ENCODE measurements around the gene GTPBP10. TPM values are rescaled to one million over a fixed set of nuclear protein-coding genes. Genes with fewer than 3 reads are reported as not detected.

The GTPBP10 gene
- total RNA-seq, 1 donor from 2014 or later = 20.8 TPM

DNA sequence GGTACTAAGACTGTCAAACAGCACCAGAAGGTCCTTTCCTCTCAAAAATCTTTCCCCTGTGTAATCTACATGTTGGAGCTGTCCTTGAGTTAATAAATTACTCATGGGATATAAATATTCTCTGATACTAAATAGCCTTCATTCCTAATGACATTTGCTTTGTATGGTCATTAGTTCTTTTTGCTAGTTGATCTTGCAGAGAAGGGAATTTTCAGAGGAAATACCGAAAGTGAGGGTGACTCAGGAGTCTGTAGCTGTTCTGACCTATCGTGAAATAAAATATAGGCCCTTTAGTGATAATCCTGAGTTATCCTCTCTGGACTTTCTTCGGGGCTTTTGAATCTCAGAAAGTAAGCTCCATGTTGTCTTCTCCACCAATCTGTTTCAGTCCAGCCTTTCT lies 37.3 kb downstream of the GTPBP10 start:
- peaks cover 46% of the 10 kb centered on the region for H3K36me3 Mint-ChIP-seq
- H3K27ac Mint-ChIP-seq = no peak overlapping the region
- no peak for DNase-seq (ENCODE audit: low spot score in 2 of 2, unreplicated experiment in 2 of 2)

DNA sequence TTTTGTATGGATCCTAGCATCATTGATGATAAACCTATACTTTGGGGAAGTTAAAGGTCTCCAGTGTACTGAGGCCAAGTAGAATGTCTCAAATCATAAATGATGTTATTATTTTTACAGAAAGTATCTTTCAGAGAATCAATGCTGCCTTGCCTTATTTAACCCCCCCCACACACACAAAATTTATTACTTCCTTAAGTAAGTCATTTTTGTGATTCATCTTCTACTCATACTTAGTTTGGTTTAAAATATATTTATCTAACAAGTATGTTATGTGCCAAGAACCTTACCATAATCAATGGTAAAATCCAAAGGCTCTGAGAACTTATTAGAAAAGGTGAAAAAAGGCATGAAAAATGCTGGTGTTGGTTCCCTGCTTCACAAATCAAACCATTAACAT lies 37.9 kb downstream of the GTPBP10 start:
- Mint-ChIP-seq H3K4me3 (no peak overlapping the region), H3K4me1 (no peaks in the 10 kb centered on the region), H3K9me3 (peaks cover 18% of the 10 kb centered on the region), H3K27ac (no peak overlapping the region), H3K27me3 (ENCODE audit: low read depth) (no peaks in the 10 kb centered on the region), H3K36me3 (peaks cover 41% of the 10 kb centered on the region)
- no peak for DNase-seq (ENCODE audit: low spot score in 2 of 2, unreplicated experiment in 2 of 2)
- TF ChIP-seq, protein P1, sequence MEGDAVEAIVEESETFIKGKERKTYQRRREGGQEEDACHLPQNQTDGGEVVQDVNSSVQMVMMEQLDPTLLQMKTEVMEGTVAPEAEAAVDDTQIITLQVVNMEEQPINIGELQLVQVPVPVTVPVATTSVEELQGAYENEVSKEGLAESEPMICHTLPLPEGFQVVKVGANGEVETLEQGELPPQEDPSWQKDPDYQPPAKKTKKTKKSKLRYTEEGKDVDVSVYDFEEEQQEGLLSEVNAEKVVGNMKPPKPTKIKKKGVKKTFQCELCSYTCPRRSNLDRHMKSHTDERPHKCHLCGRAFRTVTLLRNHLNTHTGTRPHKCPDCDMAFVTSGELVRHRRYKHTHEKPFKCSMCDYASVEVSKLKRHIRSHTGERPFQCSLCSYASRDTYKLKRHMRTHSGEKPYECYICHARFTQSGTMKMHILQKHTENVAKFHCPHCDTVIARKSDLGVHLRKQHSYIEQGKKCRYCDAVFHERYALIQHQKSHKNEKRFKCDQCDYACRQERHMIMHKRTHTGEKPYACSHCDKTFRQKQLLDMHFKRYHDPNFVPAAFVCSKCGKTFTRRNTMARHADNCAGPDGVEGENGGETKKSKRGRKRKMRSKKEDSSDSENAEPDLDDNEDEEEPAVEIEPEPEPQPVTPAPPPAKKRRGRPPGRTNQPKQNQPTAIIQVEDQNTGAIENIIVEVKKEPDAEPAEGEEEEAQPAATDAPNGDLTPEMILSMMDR (IDR thresholded peaks at IDR 0.05; ENCODE audit: unreplicated experiment) = no peak

More for the DNA sequence above, 37.3 kb downstream of the GTPBP10 start:
- no peak overlapping the region for H3K4me3 Mint-ChIP-seq
- H3K4me1 Mint-ChIP-seq = no peaks in the 10 kb centered on the region
- peaks cover 22% of the 10 kb centered on the region for H3K9me3 Mint-ChIP-seq
- no peaks in the 10 kb centered on the region for H3K27me3 Mint-ChIP-seq (ENCODE audit: low read depth)
- TF ChIP-seq, protein P1 (IDR thresholded peaks at IDR 0.05; ENCODE audit: unreplicated experiment) = no peak

- no peak for DNase-seq (ENCODE audit: low spot score in 2 of 2, unreplicated experiment in 2 of 2)
- H3K27me3 Mint-ChIP-seq (ENCODE audit: low read depth) = no peaks in the 10 kb centered on the region
- TF ChIP-seq, protein P1 (IDR thresholded peaks at IDR 0.05; ENCODE audit: unreplicated experiment) = no peak
- H3K36me3 Mint-ChIP-seq = peaks cover 20% of the 10 kb centered on the region
- H3K4me3 Mint-ChIP-seq = no peak overlapping the region
- no peak overlapping the region for H3K27ac Mint-ChIP-seq
- no peaks in the 10 kb centered on the region for H3K4me1 Mint-ChIP-seq
- H3K9me3 Mint-ChIP-seq = peaks cover 3% of the 10 kb centered on the region
Observed at GRCh38 chr7:90387470-90388240, 41.1 kb downstream of the GTPBP10 start.

GRCh38 chr7:90390926-90391325 lies 44.4 kb downstream of the GTPBP10 start:
- TF ChIP-seq, protein P1 (IDR thresholded peaks at IDR 0.05; ENCODE audit: unreplicated experiment) = no peak
- Mint-ChIP-seq H3K36me3 (peaks cover 8% of the 10 kb centered on the region), H3K4me1 (no peaks in the 10 kb centered on the region), H3K4me3 (no peak overlapping the region), H3K27ac (no peak overlapping the region), H3K9me3 (peaks cover 16% of the 10 kb centered on the region), H3K27me3 (ENCODE audit: low read depth) (no peaks in the 10 kb centered on the region)
- no peak for DNase-seq (ENCODE audit: low spot score in 2 of 2, unreplicated experiment in 2 of 2)

DNA sequence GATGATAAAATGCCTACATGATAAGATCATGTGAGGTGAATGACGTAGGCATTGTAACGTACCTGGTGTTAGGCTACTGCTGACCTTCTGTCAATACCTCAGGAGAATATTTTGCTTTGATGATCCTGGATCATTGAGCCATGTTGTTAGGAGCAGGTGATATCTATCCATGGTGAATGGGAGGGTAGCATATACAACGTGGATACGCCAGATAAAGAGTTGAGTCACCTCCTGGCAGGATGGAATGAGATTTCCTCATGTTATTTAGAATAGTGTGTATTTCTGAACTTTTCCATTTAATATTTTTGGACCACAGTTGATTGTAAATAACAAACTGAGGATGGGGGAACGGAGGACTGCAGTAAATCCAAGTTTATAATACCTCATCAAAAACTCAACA lies 45.0 kb downstream of the GTPBP10 start:
- no peaks in the 10 kb centered on the region for H3K27me3 Mint-ChIP-seq (ENCODE audit: low read depth)
- no peak overlapping the region for H3K4me3 Mint-ChIP-seq
- H3K9me3 Mint-ChIP-seq = peaks cover 16% of the 10 kb centered on the region
- no peak overlapping the region for H3K27ac Mint-ChIP-seq
- H3K4me1 Mint-ChIP-seq = no peaks in the 10 kb centered on the region
- H3K36me3 Mint-ChIP-seq = peaks cover 4% of the 10 kb centered on the region
- TF ChIP-seq, protein P1 (IDR thresholded peaks at IDR 0.05; ENCODE audit: unreplicated experiment) = no peak
- DNase-seq (ENCODE audit: low spot score in 2 of 2, unreplicated experiment in 2 of 2) = no peak

Measured in mesothelial cell of epicardium (in vitro differentiated cells).